HT1080 (cell line): ENCODE measurements around the gene PPP2R1B. TPM values are rescaled to one million over a fixed set of nuclear protein-coding genes. Genes with fewer than 3 reads are reported as not detected.

Experiments used
- DNase-seq: peaks from one replicate; pipeline ENCODE4 v3.0.0-alpha.2; 2015; ENCODE audit warnings: low read depth
- total RNA-seq: library from RNA; depleted of rRNA; stranded (reverse); fragments of >200 nt; shearing (Covaris generic); gene quantifications from 2 replicates; pipeline ENCODE4 v1.2.3, GENCODE V29; 2014; rRNA removed

The PPP2R1B gene
- total RNA-seq, 1 experiment from 2014 or later = 33.9 TPM

- peak; percentile 5 for DNase-seq
Measured at GRCh38 chr11:111696556-111696955, 69.6 kb downstream of the PPP2R1B start.

- peak; percentile 82 for DNase-seq
Measured at GRCh38 chr11:111694851-111695250, 71.3 kb downstream of the PPP2R1B start.

- no peak for DNase-seq
Measured at GRCh38 chr11:111693224-111693937, 72.8 kb downstream of the PPP2R1B start.

- DNase-seq = no peak
Measured at GRCh38 chr11:111691741-111692140, 74.4 kb downstream of the PPP2R1B start.

- no peak for DNase-seq
Measured at GRCh38 chr11:111691176-111691575, 75.0 kb downstream of the PPP2R1B start.

GRCh38 chr11:111688013-111688412, 78.2 kb downstream of the PPP2R1B start:
- no peak for DNase-seq

- no peak for DNase-seq
Measured at GRCh38 chr11:111684251-111684650, 81.9 kb downstream of the PPP2R1B start.

- no peak for DNase-seq
Measured at GRCh38 chr11:111683806-111684205, 82.4 kb downstream of the PPP2R1B start.

- no peak for DNase-seq
Measured at GRCh38 chr11:111680486-111681175, 85.6 kb downstream of the PPP2R1B start.

Other genes with a start within 250 kb of the PPP2R1B start
- gene LAYN, start 225.7 kb downstream of the PPP2R1B start, total RNA-seq = 59.2 and 61.0 TPM in 2 replicates
- 9.0 and 9.2 TPM in 2 replicates for gene SIK2, start 163.9 kb downstream of the PPP2R1B start, total RNA-seq
- gene ALG9, start 105.2 kb upstream of the PPP2R1B start, total RNA-seq = 18.3 and 25.1 TPM in 2 replicates
- 6.0 and 7.0 TPM in 2 replicates for gene FDXACB1, start 112.8 kb upstream of the PPP2R1B start, total RNA-seq
- gene CFAP68, start 113.2 kb upstream of the PPP2R1B start, total RNA-seq = 63.7 and 74.6 TPM in 2 replicates
- gene CRYAB, start 145.4 kb upstream of the PPP2R1B start, total RNA-seq = not detected in 2 replicates
- gene HSPB2, start 146.3 kb upstream of the PPP2R1B start, total RNA-seq = not detected in 2 replicates
- gene C11orf52, start 152.5 kb upstream of the PPP2R1B start, total RNA-seq = not detected in 2 replicates
- gene DIXDC1, start 171.0 kb upstream of the PPP2R1B start, total RNA-seq = 2.8 and 5.1 TPM in 2 replicates